ENCODE results near the gene IGSF21. TPM values are rescaled to one million over a fixed set of nuclear protein-coding genes. Genes with fewer than 3 reads are reported as not detected.

The IGSF21 gene
- polyA plus RNA-seq, 1 of the 3 experiments (the other 2 are of a cell fraction) = not detected

DNA sequence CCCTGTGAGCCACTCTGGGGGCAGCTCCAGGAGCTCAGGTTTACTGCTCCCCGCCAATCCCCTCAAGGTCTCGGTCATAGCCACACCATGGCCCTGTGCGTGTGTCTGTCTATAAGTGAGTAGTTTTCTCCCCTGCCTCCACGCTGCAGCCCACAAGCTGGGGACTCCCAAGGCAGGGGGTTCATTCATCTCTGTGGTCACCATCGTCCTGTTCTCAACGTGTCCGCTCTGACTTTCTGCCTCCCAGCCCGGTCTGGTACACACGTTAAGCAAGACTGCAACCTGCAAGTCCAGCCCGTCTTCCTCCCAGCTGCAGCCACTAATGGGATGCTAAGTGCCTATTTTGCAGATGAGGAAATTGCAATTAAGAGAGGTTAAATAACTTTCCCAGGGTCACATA is 49.8 kb downstream of the IGSF21 start:
- Histone ChIP-seq H3K27ac (ENCODE audit: low read depth in 2 of 2, low read length in 1 of 2) (no peak overlapping the region), H3K9ac (no peak overlapping the region), H3K4me3 (ENCODE audit: low read depth in 2 of 2, low read length in 1 of 2) (no peak overlapping the region), H3K79me2 (ENCODE audit: insufficient read depth) (no peaks in the 10 kb centered on the region), H3K9me2 (no peaks in the 10 kb centered on the region), H4K20me1 (ENCODE audit: insufficient read depth) (no peaks in the 10 kb centered on the region), H3K27me3 (ENCODE audit: insufficient read depth) (no peaks in the 10 kb centered on the region), H3F3A (replicated peaks; ENCODE audit: insufficient read depth) (no peaks in the 10 kb centered on the region), H3K4me1 (ENCODE audit: control insufficient read depth in 1 of 2, insufficient read depth in 2 of 2, low read depth in 1 of 2, low read length in 1 of 2) (peaks cover 0 to 5% of the 10 kb centered on the region in 2 experiments; a peak in 1 of 4 replicates), H2AFZ (ENCODE audit: low read depth) (no peak overlapping the region), H3K9me3 (no peaks in the 10 kb centered on the region), H3K4me2 (no peak overlapping the region), H3K36me3 (replicated peaks in 1 of 2; ENCODE audit: control insufficient read depth in 1 of 2, insufficient read depth in 2 of 2, low read length in 1 of 2) (no peaks in the 10 kb centered on the region)
- DNase-seq = no peak
- ChIA-PET POLR2A (no interaction called here), CTCF (interaction anchor here (1.2 to 1.8 kb wide), 4 partner anchors 9 to 78 kb away, joined by 3 to 5 read pairs (median 3); no protein-coding TSS in a partner anchor)
- TF ChIP-seq, protein P1, sequence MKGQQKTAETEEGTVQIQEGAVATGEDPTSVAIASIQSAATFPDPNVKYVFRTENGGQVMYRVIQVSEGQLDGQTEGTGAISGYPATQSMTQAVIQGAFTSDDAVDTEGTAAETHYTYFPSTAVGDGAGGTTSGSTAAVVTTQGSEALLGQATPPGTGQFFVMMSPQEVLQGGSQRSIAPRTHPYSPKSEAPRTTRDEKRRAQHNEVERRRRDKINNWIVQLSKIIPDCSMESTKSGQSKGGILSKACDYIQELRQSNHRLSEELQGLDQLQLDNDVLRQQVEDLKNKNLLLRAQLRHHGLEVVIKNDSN (IDR thresholded peaks at IDR 0.05; ENCODE audit: borderline replicate concordance, low read depth) = no peak
- TF ChIP-seq TEAD4 (IDR thresholded peaks at IDR 0.05; ENCODE audit: borderline replicate concordance, insufficient read depth) (no peak), ELF1 (IDR thresholded peaks at IDR 0.05) (no peak), RAD21 (IDR thresholded peaks at IDR 0.05; ENCODE audit: low read length) (no peak), CHD2 (IDR thresholded peaks at IDR 0.05; ENCODE audit: low read length, partially characterized antibody) (no peak), RFX5 (IDR thresholded peaks at IDR 0.05; ENCODE audit: low read length) (no peak), SIN3A (IDR thresholded peaks at IDR 0.05; ENCODE audit: borderline replicate concordance, low read depth, low read length) (no peak), EZH2phosphoT487 (IDR thresholded peaks at IDR 0.05; ENCODE audit: borderline replicate concordance, low read depth) (no peak), FOXM1 (IDR thresholded peaks at IDR 0.05; ENCODE audit: low read depth) (no peak), GATA2 (CRISPR knock-in tag; IDR thresholded peaks at IDR 0.05) (no peak), MEF2A (IDR thresholded peaks at IDR 0.05; ENCODE audit: borderline replicate concordance, low read depth) (no peak), NFIC (IDR thresholded peaks at IDR 0.05; ENCODE audit: borderline replicate concordance) (no peak), GABPA (IDR thresholded peaks at IDR 0.05; ENCODE audit: low read depth) (no peak)
- TF ChIP-seq, protein P2, sequence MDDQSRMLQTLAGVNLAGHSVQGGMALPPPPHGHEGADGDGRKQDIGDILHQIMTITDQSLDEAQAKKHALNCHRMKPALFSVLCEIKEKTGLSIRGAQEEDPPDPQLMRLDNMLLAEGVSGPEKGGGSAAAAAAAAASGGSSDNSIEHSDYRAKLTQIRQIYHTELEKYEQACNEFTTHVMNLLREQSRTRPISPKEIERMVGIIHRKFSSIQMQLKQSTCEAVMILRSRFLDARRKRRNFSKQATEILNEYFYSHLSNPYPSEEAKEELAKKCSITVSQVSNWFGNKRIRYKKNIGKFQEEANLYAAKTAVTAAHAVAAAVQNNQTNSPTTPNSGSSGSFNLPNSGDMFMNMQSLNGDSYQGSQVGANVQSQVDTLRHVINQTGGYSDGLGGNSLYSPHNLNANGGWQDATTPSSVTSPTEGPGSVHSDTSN (IDR thresholded peaks at IDR 0.05) = no peak
- TF ChIP-seq, protein P3, sequence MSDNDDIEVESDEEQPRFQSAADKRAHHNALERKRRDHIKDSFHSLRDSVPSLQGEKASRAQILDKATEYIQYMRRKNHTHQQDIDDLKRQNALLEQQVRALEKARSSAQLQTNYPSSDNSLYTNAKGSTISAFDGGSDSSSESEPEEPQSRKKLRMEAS (IDR thresholded peaks at IDR 0.05; ENCODE audit: low read depth) = no peak
- TF ChIP-seq, protein P4, sequence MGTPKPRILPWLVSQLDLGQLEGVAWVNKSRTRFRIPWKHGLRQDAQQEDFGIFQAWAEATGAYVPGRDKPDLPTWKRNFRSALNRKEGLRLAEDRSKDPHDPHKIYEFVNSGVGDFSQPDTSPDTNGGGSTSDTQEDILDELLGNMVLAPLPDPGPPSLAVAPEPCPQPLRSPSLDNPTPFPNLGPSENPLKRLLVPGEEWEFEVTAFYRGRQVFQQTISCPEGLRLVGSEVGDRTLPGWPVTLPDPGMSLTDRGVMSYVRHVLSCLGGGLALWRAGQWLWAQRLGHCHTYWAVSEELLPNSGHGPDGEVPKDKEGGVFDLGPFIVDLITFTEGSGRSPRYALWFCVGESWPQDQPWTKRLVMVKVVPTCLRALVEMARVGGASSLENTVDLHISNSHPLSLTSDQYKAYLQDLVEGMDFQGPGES (IDR thresholded peaks at IDR 0.05; ENCODE audit: low read depth, low read length) = no peak
- TF ChIP-seq, protein P5, sequence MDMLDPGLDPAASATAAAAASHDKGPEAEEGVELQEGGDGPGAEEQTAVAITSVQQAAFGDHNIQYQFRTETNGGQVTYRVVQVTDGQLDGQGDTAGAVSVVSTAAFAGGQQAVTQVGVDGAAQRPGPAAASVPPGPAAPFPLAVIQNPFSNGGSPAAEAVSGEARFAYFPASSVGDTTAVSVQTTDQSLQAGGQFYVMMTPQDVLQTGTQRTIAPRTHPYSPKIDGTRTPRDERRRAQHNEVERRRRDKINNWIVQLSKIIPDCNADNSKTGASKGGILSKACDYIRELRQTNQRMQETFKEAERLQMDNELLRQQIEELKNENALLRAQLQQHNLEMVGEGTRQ (IDR thresholded peaks at IDR 0.05; ENCODE audit: borderline replicate concordance, low read depth, low read length) = no peak
- WGBS (ENCODE audit: low lambda C conversion rate) = 72% methylated on average over 10 of the region's 10 CpGs
